Osteocyte (in vitro differentiated cells): Measurements from ENCODE around the gene MYO3B. TPM values are rescaled to one million over a fixed set of nuclear protein-coding genes. Genes with fewer than 3 reads are reported as not detected.

Experiments used
- DNase-seq: peaks from one replicate; pipeline ENCODE4 v3.0.0; 2021; ENCODE audit warnings: mixed read lengths; ENCODE audit not compliant: unreplicated experiment; ENCODE audit errors: extremely low spot score
- H3K27ac Mint-ChIP-seq: one replicate; pipeline ENCODE4 v1.8.0; 2021; ENCODE audit warnings: mild to moderate bottlenecking, mixed read lengths; ENCODE audit not compliant: unreplicated experiment
- H3K27me3 Mint-ChIP-seq: one replicate; pipeline ENCODE4 v1.8.0; 2021; ENCODE audit warnings: mixed read lengths; ENCODE audit not compliant: unreplicated experiment
- H3K36me3 Mint-ChIP-seq: one replicate; pipeline ENCODE4 v1.8.0; 2021; ENCODE audit warnings: mixed read lengths; ENCODE audit not compliant: unreplicated experiment
- H3K4me1 Mint-ChIP-seq: one replicate; pipeline ENCODE4 v1.8.0; 2021; ENCODE audit warnings: mixed read lengths; ENCODE audit not compliant: unreplicated experiment
- H3K4me3 Mint-ChIP-seq: one replicate; pipeline ENCODE4 v1.8.0; 2021; ENCODE audit warnings: mild to moderate bottlenecking, moderate library complexity, mixed read lengths; ENCODE audit not compliant: unreplicated experiment
- H3K9me3 Mint-ChIP-seq: one replicate; pipeline ENCODE4 v1.8.0; 2021; ENCODE audit warnings: mixed read lengths; ENCODE audit not compliant: unreplicated experiment
- total RNA-seq: library from RNA; stranded (reverse); gene quantifications from 2 replicates; pipeline ENCODE4 v1.2.1, GENCODE V29; 2021
- TF ChIP-seq, protein P1 (sequence below): fragments of 200-600 bp; sonication (generic); IDR thresholded peaks from 2 replicates; pipeline ENCODE4 v1.5.0; 2021; ENCODE audit warnings: antibody characterized with exemption, mild to moderate bottlenecking, moderate library complexity

MYO3B gene
- total RNA-seq, 1 donor from 2014 or later, result not detected

DNA sequence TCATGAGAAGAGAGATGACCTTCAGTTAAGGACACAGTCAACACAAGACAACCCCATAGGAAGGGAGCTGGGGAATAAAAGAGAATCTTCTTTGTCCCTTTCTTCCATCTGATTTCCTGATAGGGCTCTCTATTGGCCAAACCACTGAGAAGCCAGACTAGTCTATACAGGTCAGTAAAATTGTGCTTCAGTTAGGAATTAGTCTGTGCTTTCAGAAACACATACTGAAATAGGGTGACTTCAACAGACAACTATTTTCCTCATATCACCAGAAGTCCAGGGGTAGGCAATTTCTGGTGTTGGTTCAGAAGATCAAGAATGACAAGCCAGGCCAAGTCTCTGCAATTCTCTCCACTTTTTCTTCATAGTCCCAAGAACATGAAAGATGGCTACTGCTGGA is 385.5 kb downstream of the MYO3B start:
- no peaks in the 10 kb centered on the region for H3K4me1 Mint-ChIP-seq
- H3K27me3 Mint-ChIP-seq, result peaks cover 52% of the 10 kb centered on the region
- TF ChIP-seq, protein P1, sequence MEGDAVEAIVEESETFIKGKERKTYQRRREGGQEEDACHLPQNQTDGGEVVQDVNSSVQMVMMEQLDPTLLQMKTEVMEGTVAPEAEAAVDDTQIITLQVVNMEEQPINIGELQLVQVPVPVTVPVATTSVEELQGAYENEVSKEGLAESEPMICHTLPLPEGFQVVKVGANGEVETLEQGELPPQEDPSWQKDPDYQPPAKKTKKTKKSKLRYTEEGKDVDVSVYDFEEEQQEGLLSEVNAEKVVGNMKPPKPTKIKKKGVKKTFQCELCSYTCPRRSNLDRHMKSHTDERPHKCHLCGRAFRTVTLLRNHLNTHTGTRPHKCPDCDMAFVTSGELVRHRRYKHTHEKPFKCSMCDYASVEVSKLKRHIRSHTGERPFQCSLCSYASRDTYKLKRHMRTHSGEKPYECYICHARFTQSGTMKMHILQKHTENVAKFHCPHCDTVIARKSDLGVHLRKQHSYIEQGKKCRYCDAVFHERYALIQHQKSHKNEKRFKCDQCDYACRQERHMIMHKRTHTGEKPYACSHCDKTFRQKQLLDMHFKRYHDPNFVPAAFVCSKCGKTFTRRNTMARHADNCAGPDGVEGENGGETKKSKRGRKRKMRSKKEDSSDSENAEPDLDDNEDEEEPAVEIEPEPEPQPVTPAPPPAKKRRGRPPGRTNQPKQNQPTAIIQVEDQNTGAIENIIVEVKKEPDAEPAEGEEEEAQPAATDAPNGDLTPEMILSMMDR, result no peak
- no peak overlapping the region for H3K27ac Mint-ChIP-seq
- H3K4me3 Mint-ChIP-seq, result no peak overlapping the region
- DNase-seq, result no peak
- no peaks in the 10 kb centered on the region for H3K9me3 Mint-ChIP-seq
- H3K36me3 Mint-ChIP-seq, result no peaks in the 10 kb centered on the region

DNA sequence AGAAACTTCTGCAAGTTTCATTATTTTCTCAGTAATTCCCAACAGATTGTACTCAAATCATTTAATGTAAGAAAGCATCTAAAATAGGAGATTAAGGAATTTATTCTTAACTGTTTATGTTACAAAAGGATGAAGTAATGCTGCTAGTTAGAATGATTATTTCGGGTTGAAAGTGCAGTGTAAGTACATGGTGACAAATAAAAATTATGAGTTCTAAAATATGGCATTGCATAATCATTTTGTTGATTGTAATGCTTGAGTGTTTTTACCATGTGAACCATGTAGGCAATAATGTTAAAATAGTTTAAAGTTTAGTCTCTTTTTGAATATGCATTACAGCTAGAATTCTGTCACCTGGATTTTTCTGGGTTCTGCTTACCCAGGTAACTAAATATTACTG is 388.2 kb downstream of the MYO3B start:
- Mint-ChIP-seq H3K4me1 (no peaks in the 10 kb centered on the region), H3K27ac (no peak overlapping the region), H3K36me3 (no peaks in the 10 kb centered on the region), H3K27me3 (peaks cover 49% of the 10 kb centered on the region), H3K9me3 (no peaks in the 10 kb centered on the region), H3K4me3 (no peak overlapping the region)
- TF ChIP-seq, protein P1, result no peak
- DNase-seq, result no peak

DNA sequence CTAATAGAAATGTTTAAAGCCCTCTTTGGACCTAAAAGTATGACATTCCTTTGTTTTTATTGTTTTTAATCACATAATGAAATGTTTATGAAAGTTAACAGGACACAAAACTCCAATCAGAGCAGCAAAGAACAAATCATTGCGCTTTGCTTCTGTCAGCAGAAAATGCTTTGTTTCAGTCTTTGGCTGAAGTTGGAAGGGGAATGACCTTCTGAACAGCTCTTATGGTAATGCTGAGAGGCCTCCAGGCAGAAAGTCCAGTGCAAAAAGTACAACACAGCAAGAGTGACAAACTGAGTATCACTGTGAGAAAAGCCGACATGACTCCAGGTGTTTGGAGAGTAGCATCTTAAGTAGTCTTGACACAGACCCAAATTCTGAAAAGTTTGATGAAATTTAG is 389.5 kb downstream of the MYO3B start:
- Mint-ChIP-seq H3K36me3 (no peaks in the 10 kb centered on the region), H3K4me3 (no peak overlapping the region), H3K9me3 (no peaks in the 10 kb centered on the region), H3K4me1 (no peaks in the 10 kb centered on the region), H3K27ac (no peak overlapping the region), H3K27me3 (peaks cover 46% of the 10 kb centered on the region)
- no peak for DNase-seq
- TF ChIP-seq, protein P1, result no peak

DNA sequence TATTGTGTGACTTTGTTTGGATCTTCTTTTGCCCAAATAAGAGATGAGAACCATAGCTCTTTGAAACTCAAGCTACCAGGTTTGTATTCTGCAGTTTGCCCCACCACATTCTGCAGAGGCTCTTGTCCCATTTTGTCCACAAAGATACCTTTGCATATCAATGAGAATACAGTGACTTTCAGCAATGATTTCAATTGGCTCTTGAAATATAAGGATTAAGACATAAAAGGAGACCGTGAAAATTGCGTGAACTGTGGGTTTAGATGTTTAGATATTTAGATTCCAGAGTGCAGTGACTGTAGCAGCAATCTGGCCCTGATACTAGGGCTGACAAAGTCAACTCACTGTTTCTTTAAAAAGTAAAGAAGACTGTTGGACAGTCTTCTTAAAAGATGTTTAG is 390.6 kb downstream of the MYO3B start:
- no peak for DNase-seq
- H3K9me3 Mint-ChIP-seq, result no peaks in the 10 kb centered on the region
- peaks cover 44% of the 10 kb centered on the region for H3K27me3 Mint-ChIP-seq
- no peak overlapping the region for H3K27ac Mint-ChIP-seq
- H3K4me1 Mint-ChIP-seq, result no peaks in the 10 kb centered on the region
- no peak overlapping the region for H3K4me3 Mint-ChIP-seq
- H3K36me3 Mint-ChIP-seq, result no peaks in the 10 kb centered on the region
- TF ChIP-seq, protein P1, result no peak

DNA sequence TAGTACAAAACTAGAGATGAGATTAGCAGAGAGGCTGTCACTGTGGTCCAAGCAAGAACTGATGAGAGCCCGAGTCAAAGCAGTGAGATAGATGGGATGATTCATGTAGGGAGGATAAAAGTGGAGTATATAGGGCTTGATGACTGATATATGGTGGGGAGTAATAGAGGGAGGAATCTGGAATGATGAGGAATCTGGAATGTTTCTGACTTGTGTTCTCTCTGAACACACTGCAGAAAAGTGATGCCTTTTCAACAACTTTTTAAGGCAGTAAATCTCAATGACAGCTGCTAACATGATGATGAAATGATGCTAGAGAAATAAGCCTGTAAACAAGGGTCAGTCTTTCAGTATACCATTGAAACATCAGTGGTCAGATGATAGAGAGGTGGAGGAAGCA is 393.7 kb downstream of the MYO3B start:
- Mint-ChIP-seq H3K36me3 (no peaks in the 10 kb centered on the region), H3K4me1 (no peaks in the 10 kb centered on the region), H3K4me3 (no peak overlapping the region), H3K27me3 (peaks cover 56% of the 10 kb centered on the region), H3K9me3 (no peaks in the 10 kb centered on the region), H3K27ac (no peak overlapping the region)
- DNase-seq, result no peak
- TF ChIP-seq, protein P1, result no peak
